GM12878 (cell line): ENCODE results near the gene GBGT1. TPM values are rescaled to one million over a fixed set of nuclear protein-coding genes. Genes with fewer than 3 reads are reported as not detected.
A peak's percentile ranks its signal among the peaks of the same experiment; 100 is the strongest.

Source experiments
- BMI1 ChIP-seq: fragments of 450-650 bp; IDR thresholded peaks from 2 replicates; pipeline ENCODE4 v1.6.1; 2016; ENCODE audit warnings: mild to moderate bottlenecking, moderate library complexity, borderline replicate concordance
- CTCF ChIP-seq, 3 experiments: IDR thresholded peaks in 2 of 3; conservative IDR thresholded peaks in 1 of 3; 2 replicates each; pipeline ENCODE4 v1.5.1; 2011; ENCODE audit warnings: low read depth in 3 of 3, low read length in 3 of 3, mild to moderate bottlenecking in 3 of 3, control low read depth in 2 of 3, moderate library complexity in 2 of 3, inconsistent platforms in 1 of 3, mixed read lengths in 1 of 3; ENCODE audit not compliant: control insufficient read depth in 2 of 3, insufficient read depth in 1 of 3; ENCODE audit errors: extremely low read depth in 1 of 3
- GATAD2B ChIP-seq: fragments of 450-650 bp; conservative IDR thresholded peaks from 2 replicates; pipeline ENCODE4 v1.6.1; 2017; ENCODE audit warnings: low read depth, mild to moderate bottlenecking, moderate library complexity
- IRF3 ChIP-seq: fragments of 450-650 bp; IDR thresholded peaks from 2 replicates; pipeline ENCODE4 v1.6.1; 2014; ENCODE audit warnings: mild to moderate bottlenecking
- JUNB ChIP-seq: IDR thresholded peaks from 2 replicates; pipeline ENCODE4 v1.6.1; 2016; ENCODE audit warnings: antibody characterized with exemption, mild to moderate bottlenecking
- JUND ChIP-seq: IDR thresholded peaks from 2 replicates; pipeline ENCODE4 v1.6.1; 2012; ENCODE audit warnings: low read depth, mild to moderate bottlenecking, low read length, improper control_type of control experiment, moderate library complexity
- KLF5 ChIP-seq: fragments of 450-650 bp; IDR thresholded peaks from 2 replicates; pipeline ENCODE4 v1.6.1; 2014; ENCODE audit warnings: mild to moderate bottlenecking; ENCODE audit not compliant: partially characterized antibody
- MEF2B ChIP-seq: fragments of 450-650 bp; IDR thresholded peaks from 2 replicates; pipeline ENCODE4 v1.6.1; 2018; ENCODE audit warnings: mild to moderate bottlenecking, moderate library complexity; ENCODE audit not compliant: partially characterized antibody, poor library complexity, severe bottlenecking
- MXI1 ChIP-seq: fragments of 150-350 bp; IDR thresholded peaks from 2 replicates; pipeline ENCODE4 v1.6.1; 2011; ENCODE audit warnings: low read depth, mild to moderate bottlenecking, inconsistent platforms, low read length, improper control_type of control experiment
- NFYA ChIP-seq: IDR thresholded peaks from 2 replicates; pipeline ENCODE4 v1.6.1; 2011; ENCODE audit warnings: low read depth, mild to moderate bottlenecking, low read length, improper control_type of control experiment, borderline replicate concordance
- NR2C1 ChIP-seq: fragments of 450-650 bp; IDR thresholded peaks from 2 replicates; pipeline ENCODE4 v1.6.1; 2017; ENCODE audit warnings: antibody characterized with exemption, mild to moderate bottlenecking, moderate library complexity
- NR2F1 ChIP-seq: fragments of 450-650 bp; conservative IDR thresholded peaks from 2 replicates; pipeline ENCODE4 v1.6.1; 2017; ENCODE audit warnings: mild to moderate bottlenecking
- PML ChIP-seq: IDR thresholded peaks from 2 replicates; pipeline ENCODE4 v1.6.1; 2012; ENCODE audit warnings: low read length, inconsistent platforms
- RAD51 ChIP-seq: fragments of 450-650 bp; IDR thresholded peaks from 2 replicates; pipeline ENCODE4 v1.6.1; 2016; ENCODE audit warnings: moderate library complexity, mild to moderate bottlenecking, inconsistent platforms
- RBBP5 ChIP-seq: fragments of 200-600 bp; sonication (generic); conservative IDR thresholded peaks from 2 replicates; pipeline ENCODE4 v1.6.1; 2016
- RELB ChIP-seq: fragments of 450-650 bp; IDR thresholded peaks from 2 replicates; pipeline ENCODE4 v1.6.1; 2017; ENCODE audit warnings: low read depth, mild to moderate bottlenecking, moderate library complexity
- RFX5 ChIP-seq: IDR thresholded peaks from 2 replicates; pipeline ENCODE4 v1.6.1; 2011; ENCODE audit warnings: low read depth, low read length, improper control_type of control experiment
- SIX5 ChIP-seq: IDR thresholded peaks from 2 replicates; pipeline ENCODE4 v1.6.1; 2011; ENCODE audit warnings: mild to moderate bottlenecking, low read depth, low read length, moderate library complexity; ENCODE audit not compliant: severe bottlenecking
- SUPT20H ChIP-seq: IDR thresholded peaks from 2 replicates; pipeline ENCODE4 v1.6.1; 2011; ENCODE audit warnings: low read depth, mild to moderate bottlenecking, low read length, moderate library complexity, borderline replicate concordance; ENCODE audit not compliant: control insufficient read depth
- TARDBP ChIP-seq: IDR thresholded peaks from 2 replicates; pipeline ENCODE4 v1.6.1; 2016; ENCODE audit warnings: borderline replicate concordance
- ZBTB11 ChIP-seq: fragments of 450-650 bp; formaldehyde crosslinking; IDR thresholded peaks from 2 replicates; pipeline ENCODE4 v1.5.0; 2022; ENCODE audit warnings: mild to moderate bottlenecking, missing genetic modification characterization
- ZNF274 ChIP-seq: IDR thresholded peaks from one replicate; pipeline ENCODE4 v1.8.0; 2011; ENCODE audit not compliant: insufficient read length, insufficient read depth
- ZZZ3 ChIP-seq: IDR thresholded peaks from 2 replicates; pipeline ENCODE4 v1.6.1; 2011; ENCODE audit warnings: low read depth; ENCODE audit not compliant: control insufficient read depth, insufficient read length
- polyA plus RNA-seq, 11 experiments: library from polyadenylated mRNA; depleted of rRNA in 4 of 11; unstranded in 6 of 11; stranded (reverse) in 5 of 11; fragments of >200 nt; fragmentation: Nextera tagmentation in 4 of 11; fragmentation: Illumina TruSeq in 1 of 11; extraction: Ambion mirVana in 4 of 11; extraction: Trizol in 1 of 11; gene quantifications; 1 replicate in 1 of 11; 2 replicates in 10 of 11; pipeline versions ENCODE4 v1.2.1 to v1.2.3, GENCODE V29; 2011 to 2016; ENCODE audit warnings: inconsistent platforms in 2 of 11, missing spikeins in 2 of 11, low read depth in 1 of 11
- total RNA-seq, 4 experiments: library from RNA; depleted of rRNA in 3 of 4; stranded (reverse); fragments of >200 nt in 3 of 4; fragmentation: Illumina TruSeq in 1 of 4; extraction: Trizol in 1 of 4; gene quantifications; 2 replicates each; pipeline versions ENCODE4 v1.2.1 to v1.2.3, GENCODE V29; 2013 to 2021

Gene GBGT1
- total and polyA plus RNA-seq, 10 of the 15 experiments (the other 5 are each of a cell fraction or from before 2014, with no cell fraction given): 0.08 to 1.9 (median 0.49) TPM

GRCh38 chr9:133147412-133148198 is 16.1 kb downstream of the GBGT1 start (continued):
- TF ChIP-seq MXI1: peak; percentile 51; the same call in 1 of the 2 replicates
- no peak for TF ChIP-seq KLF5
- TF ChIP-seq SUPT20H: no peak
- TF ChIP-seq ZNF274: no peak
- no peak for TF ChIP-seq JUND
- peak; percentile 93 to 99 (median 97) for TF ChIP-seq CTCF (IDR thresholded peaks at IDR 0.05 in 2 of 3, conservative IDR thresholded peaks at IDR 0.05 in 1 of 3; ENCODE audit: control insufficient read depth in 2 of 3, extremely low read depth in 1 of 3, insufficient read depth in 1 of 3, low read depth in 3 of 3, low read length in 3 of 3)
- TF ChIP-seq IRF3: no peak
- TF ChIP-seq MEF2B: peak; percentile 72
- 0 out of 2 replicates have a peak, but pooled peaks have one; percentile 9 for TF ChIP-seq RFX5
- TF ChIP-seq ZZZ3: no peak
- no peak for TF ChIP-seq NR2C1
- no peak for TF ChIP-seq TARDBP
- no peak for TF ChIP-seq ZBTB11 (CRISPR knock-in tag)
- peak; percentile 77 for TF ChIP-seq BMI1
- no peak for TF ChIP-seq NFYA
- no peak; the same call in 1 of the 2 replicates for TF ChIP-seq RELB
- TF ChIP-seq PML: no peak
- peak; percentile 60 for TF ChIP-seq NR2F1
- no peak for TF ChIP-seq SIX5
- no peak for TF ChIP-seq RAD51
- TF ChIP-seq GATAD2B: no peak
- no peak for TF ChIP-seq RBBP5
- no peak for TF ChIP-seq JUNB
